HepG2 (cell line): ENCODE measurements around the gene SLIT1. TPM values are rescaled to one million over a fixed set of nuclear protein-coding genes. Genes with fewer than 3 reads are reported as not detected.
A peak's percentile ranks its signal among the peaks of the same experiment; 100 is the strongest.

ENCODE experiments used
- ATM ChIP-seq: fragments of 450-650 bp; IDR thresholded peaks from 2 replicates; pipeline ENCODE4 v1.7.1; 2017; ENCODE audit warnings: mild to moderate bottlenecking, borderline replicate concordance
- KDM2A ChIP-seq: sonication (generic); formaldehyde crosslinking; IDR thresholded peaks from 2 replicates; pipeline ENCODE4 v1.4.0; 2020; ENCODE audit warnings: low read depth, missing genetic modification reagents, borderline replicate concordance
- MEF2D ChIP-seq: sonication (generic); formaldehyde crosslinking; IDR thresholded peaks from 2 replicates; pipeline ENCODE4 v1.5.1; 2020; ENCODE audit warnings: mild to moderate bottlenecking, missing genetic modification reagents
- NFYB ChIP-seq: sonication (generic); formaldehyde crosslinking; IDR thresholded peaks from 2 replicates; pipeline ENCODE4 v1.4.0; 2020; ENCODE audit warnings: missing genetic modification reagents
- RFXANK ChIP-seq: IDR thresholded peaks from 2 replicates; pipeline ENCODE4 v1.6.1; 2016
- SOX5 ChIP-seq: IDR thresholded peaks from 2 replicates; pipeline ENCODE4 v1.6.1; 2016; ENCODE audit warnings: borderline replicate concordance
- TOPORS ChIP-seq: sonication (generic); formaldehyde crosslinking; IDR thresholded peaks from 2 replicates; pipeline ENCODE4 v1.8.0; 2023; ENCODE audit warnings: mild to moderate bottlenecking, missing genetic modification reagents
- XRCC5 ChIP-seq: fragments of 200-400 bp; formaldehyde crosslinking; optimal IDR thresholded peaks from 2 replicates; pipeline ENCODE3; 2017; ENCODE audit warnings: mild to moderate bottlenecking, low read length
- ZIK1 ChIP-seq: sonication (generic); formaldehyde crosslinking; IDR thresholded peaks from 2 replicates; pipeline ENCODE4 v1.5.0; 2020; ENCODE audit warnings: mild to moderate bottlenecking, low read depth, missing genetic modification reagents, borderline replicate concordance
- ZNF20 ChIP-seq: sonication (generic); formaldehyde crosslinking; IDR thresholded peaks from 2 replicates; pipeline ENCODE4 v1.4.0; 2020; ENCODE audit warnings: mild to moderate bottlenecking, moderate library complexity, missing genetic modification reagents
- ZNF256 ChIP-seq: sonication (generic); formaldehyde crosslinking; conservative IDR thresholded peaks from 2 replicates; pipeline ENCODE4 v1.4.0; 2020; ENCODE audit warnings: missing genetic modification reagents
- ZNF296 ChIP-seq: sonication (generic); formaldehyde crosslinking; conservative IDR thresholded peaks from 2 replicates; pipeline ENCODE4 v1.5.0; 2020; ENCODE audit warnings: mild to moderate bottlenecking, missing genetic modification reagents
- ZNF775 ChIP-seq: sonication (generic); formaldehyde crosslinking; IDR thresholded peaks from 2 replicates; pipeline ENCODE4 v1.4.0; 2020; ENCODE audit warnings: missing genetic modification reagents, mild to moderate bottlenecking, moderate library complexity, borderline replicate concordance
- ZSCAN29 ChIP-seq: sonication (generic); formaldehyde crosslinking; conservative IDR thresholded peaks from 2 replicates; pipeline ENCODE4 v1.4.0; 2020; ENCODE audit warnings: mild to moderate bottlenecking, missing genetic modification reagents
- polyA plus RNA-seq, 8 experiments: library from polyadenylated mRNA; depleted of rRNA in 3 of 8; stranded (reverse) in 7 of 8; unstranded in 1 of 8; fragments of >200 nt; fragmentation: Illumina TruSeq in 4 of 8; extraction: Trizol in 4 of 8; gene quantifications; 2 replicates each; pipeline versions ENCODE4 v1.2.1 to v1.2.3, GENCODE V29; 2011 to 2016; ENCODE audit warnings: low read depth in 4 of 8, missing spikeins in 1 of 8, mixed read lengths in 1 of 8; ENCODE audit not compliant: insufficient read depth in 1 of 8
- total RNA-seq, 5 experiments: library from RNA; depleted of rRNA; stranded (reverse); fragments of >200 nt; fragmentation: Illumina TruSeq; extraction: Trizol; gene quantifications; 2 replicates each; pipeline ENCODE4 v1.2.3, GENCODE V29; 2016; ENCODE audit warnings: low read depth in 1 of 5
- TF ChIP-seq, protein P1 (sequence below): sonication (generic); formaldehyde crosslinking; IDR thresholded peaks from 2 replicates; pipeline ENCODE4 v1.5.0; 2020; ENCODE audit warnings: missing genetic modification reagents
- TF ChIP-seq, protein P2 (sequence below): sonication (generic); formaldehyde crosslinking; IDR thresholded peaks from 2 replicates; pipeline ENCODE4 v1.8.0; 2022; ENCODE audit warnings: missing genetic modification reagents, mild to moderate bottlenecking, borderline replicate concordance
- TF ChIP-seq, protein P3 (sequence below): sonication (generic); formaldehyde crosslinking; IDR thresholded peaks from 2 replicates; pipeline ENCODE4 v1.8.1; 2023; ENCODE audit warnings: missing genetic modification reagents, inconsistent platforms, borderline replicate concordance
- TF ChIP-seq, protein P4 (sequence below): sonication (generic); formaldehyde crosslinking; IDR thresholded peaks from 2 replicates; pipeline ENCODE4 v1.4.0; 2020; ENCODE audit warnings: missing genetic modification reagents, borderline replicate concordance
- TF ChIP-seq, protein P5 (sequence below): sonication (generic); formaldehyde crosslinking; IDR thresholded peaks from 2 replicates; pipeline ENCODE4 v1.4.0; 2020; ENCODE audit warnings: missing genetic modification reagents
- TF ChIP-seq, protein P6 (sequence below): sonication (generic); formaldehyde crosslinking; IDR thresholded peaks from 2 replicates; pipeline ENCODE4 v1.9.0; 2022; ENCODE audit warnings: low read depth, missing genetic modification reagents

The SLIT1 gene
- total and polyA plus RNA-seq, 2 of the 13 experiments (the other 11 are each of a cell fraction or from before 2014, with no cell fraction given) = 0.09 to 0.33 TPM

DNA sequence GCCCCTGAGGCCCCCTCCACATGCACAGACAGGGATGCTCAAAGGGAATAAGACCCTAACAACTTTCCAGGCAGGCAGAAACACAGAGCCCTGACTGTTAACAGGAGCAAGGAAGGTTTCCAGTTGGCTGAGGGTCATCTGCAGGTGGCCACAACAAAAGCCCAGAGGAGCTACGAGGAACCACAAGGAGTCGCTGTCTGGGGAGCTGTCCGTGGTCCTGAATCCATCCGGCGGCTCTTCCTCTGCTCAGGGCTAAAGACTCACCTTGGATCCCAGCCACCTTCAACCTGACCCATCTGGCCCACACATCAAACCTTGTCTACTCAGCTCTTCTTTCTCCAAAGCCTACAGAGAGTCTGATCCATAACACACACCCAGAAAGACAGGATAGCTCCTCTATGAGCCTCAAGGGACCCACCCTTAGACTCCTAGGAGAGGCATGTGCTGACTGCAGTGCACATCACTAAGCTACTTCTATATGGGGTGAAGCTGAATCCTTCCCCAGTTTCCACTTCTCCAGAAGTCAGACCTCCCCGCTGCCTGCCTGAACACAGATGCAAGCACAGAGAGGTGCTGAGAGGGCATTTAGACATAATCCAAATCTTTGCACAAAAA is 104.0 kb downstream of the SLIT1 start (continued):
- TF ChIP-seq XRCC5 (peak; percentile 92), ATM (no peak), MEF2D (CRISPR knock-in tag) (peak; percentile 77; the same call in 1 of the 2 replicates), ZSCAN29 (CRISPR knock-in tag) (no peak), KDM2A (peak; percentile 89), ZNF775 (CRISPR knock-in tag) (no peak), TOPORS (CRISPR knock-in tag) (peak; percentile 86; the same call in 1 of the 2 replicates), RFXANK (CRISPR knock-in tag) (peak; percentile 71; the same call in 1 of the 2 replicates), ZNF20 (CRISPR knock-in tag) (no peak), SOX5 (peak; percentile 69), ZNF296 (CRISPR knock-in tag) (peak; percentile 90), NFYB (peak; percentile 53), ZNF256 (CRISPR knock-in tag) (peak; percentile 99), ZIK1 (CRISPR knock-in tag) (peak; percentile 85; the same call in 1 of the 2 replicates)
- TF ChIP-seq, protein P1, sequence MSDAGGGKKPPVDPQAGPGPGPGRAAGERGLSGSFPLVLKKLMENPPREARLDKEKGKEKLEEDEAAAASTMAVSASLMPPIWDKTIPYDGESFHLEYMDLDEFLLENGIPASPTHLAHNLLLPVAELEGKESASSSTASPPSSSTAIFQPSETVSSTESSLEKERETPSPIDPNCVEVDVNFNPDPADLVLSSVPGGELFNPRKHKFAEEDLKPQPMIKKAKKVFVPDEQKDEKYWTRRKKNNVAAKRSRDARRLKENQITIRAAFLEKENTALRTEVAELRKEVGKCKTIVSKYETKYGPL (CRISPR knock-in tag) = peak; percentile 93
- TF ChIP-seq, protein P2, sequence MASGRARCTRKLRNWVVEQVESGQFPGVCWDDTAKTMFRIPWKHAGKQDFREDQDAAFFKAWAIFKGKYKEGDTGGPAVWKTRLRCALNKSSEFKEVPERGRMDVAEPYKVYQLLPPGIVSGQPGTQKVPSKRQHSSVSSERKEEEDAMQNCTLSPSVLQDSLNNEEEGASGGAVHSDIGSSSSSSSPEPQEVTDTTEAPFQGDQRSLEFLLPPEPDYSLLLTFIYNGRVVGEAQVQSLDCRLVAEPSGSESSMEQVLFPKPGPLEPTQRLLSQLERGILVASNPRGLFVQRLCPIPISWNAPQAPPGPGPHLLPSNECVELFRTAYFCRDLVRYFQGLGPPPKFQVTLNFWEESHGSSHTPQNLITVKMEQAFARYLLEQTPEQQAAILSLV (CRISPR knock-in tag) = peak; percentile 82; the same call in 1 of the 2 replicates
- TF ChIP-seq, protein P3, sequence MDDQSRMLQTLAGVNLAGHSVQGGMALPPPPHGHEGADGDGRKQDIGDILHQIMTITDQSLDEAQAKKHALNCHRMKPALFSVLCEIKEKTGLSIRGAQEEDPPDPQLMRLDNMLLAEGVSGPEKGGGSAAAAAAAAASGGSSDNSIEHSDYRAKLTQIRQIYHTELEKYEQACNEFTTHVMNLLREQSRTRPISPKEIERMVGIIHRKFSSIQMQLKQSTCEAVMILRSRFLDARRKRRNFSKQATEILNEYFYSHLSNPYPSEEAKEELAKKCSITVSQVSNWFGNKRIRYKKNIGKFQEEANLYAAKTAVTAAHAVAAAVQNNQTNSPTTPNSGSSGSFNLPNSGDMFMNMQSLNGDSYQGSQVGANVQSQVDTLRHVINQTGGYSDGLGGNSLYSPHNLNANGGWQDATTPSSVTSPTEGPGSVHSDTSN (CRISPR knock-in tag) = peak; percentile 95
- TF ChIP-seq, protein P4, sequence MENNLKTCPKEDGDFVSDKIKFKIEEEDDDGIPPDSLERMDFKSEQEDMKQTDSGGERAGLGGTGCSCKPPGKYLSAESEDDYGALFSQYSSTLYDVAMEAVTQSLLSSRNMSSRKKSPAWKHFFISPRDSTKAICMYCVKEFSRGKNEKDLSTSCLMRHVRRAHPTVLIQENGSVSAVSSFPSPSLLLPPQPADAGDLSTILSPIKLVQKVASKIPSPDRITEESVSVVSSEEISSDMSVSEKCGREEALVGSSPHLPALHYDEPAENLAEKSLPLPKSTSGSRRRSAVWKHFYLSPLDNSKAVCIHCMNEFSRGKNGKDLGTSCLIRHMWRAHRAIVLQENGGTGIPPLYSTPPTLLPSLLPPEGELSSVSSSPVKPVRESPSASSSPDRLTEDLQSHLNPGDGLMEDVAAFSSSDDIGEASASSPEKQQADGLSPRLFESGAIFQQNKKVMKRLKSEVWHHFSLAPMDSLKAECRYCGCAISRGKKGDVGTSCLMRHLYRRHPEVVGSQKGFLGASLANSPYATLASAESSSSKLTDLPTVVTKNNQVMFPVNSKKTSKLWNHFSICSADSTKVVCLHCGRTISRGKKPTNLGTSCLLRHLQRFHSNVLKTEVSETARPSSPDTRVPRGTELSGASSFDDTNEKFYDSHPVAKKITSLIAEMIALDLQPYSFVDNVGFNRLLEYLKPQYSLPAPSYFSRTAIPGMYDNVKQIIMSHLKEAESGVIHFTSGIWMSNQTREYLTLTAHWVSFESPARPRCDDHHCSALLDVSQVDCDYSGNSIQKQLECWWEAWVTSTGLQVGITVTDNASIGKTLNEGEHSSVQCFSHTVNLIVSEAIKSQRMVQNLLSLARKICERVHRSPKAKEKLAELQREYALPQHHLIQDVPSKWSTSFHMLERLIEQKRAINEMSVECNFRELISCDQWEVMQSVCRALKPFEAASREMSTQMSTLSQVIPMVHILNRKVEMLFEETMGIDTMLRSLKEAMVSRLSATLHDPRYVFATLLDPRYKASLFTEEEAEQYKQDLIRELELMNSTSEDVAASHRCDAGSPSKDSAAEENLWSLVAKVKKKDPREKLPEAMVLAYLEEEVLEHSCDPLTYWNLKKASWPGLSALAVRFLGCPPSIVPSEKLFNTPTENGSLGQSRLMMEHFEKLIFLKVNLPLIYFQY = peak; percentile 94
- TF ChIP-seq, protein P5, sequence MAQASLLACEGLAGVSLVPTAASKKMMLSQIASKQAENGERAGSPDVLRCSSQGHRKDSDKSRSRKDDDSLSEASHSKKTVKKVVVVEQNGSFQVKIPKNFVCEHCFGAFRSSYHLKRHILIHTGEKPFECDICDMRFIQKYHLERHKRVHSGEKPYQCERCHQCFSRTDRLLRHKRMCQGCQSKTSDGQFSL = peak; percentile 62; the same call in 1 of the 2 replicates
- TF ChIP-seq, protein P6, sequence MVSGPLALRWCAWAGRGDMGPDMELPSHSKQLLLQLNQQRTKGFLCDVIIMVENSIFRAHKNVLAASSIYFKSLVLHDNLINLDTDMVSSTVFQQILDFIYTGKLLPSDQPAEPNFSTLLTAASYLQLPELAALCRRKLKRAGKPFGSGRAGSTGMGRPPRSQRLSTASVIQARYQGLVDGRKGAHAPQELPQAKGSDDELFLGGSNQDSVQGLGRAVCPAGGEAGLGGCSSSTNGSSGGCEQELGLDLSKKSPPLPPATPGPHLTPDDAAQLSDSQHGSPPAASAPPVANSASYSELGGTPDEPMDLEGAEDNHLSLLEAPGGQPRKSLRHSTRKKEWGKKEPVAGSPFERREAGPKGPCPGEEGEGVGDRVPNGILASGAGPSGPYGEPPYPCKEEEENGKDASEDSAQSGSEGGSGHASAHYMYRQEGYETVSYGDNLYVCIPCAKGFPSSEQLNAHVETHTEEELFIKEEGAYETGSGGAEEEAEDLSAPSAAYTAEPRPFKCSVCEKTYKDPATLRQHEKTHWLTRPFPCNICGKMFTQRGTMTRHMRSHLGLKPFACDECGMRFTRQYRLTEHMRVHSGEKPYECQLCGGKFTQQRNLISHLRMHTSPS (CRISPR knock-in tag) = 0 out of 2 replicates have a peak, but pooled peaks have one; percentile 22
